T-helper 22 cell (primary cell): ENCODE data around the gene CGN.
A peak's percentile ranks its signal among the peaks of the same experiment; 100 is the strongest.

Experiments used
- DNase-seq: peaks from one replicate; pipeline ENCODE4 v3.0.0-alpha.2; 2020; ENCODE audit warnings: low read depth

CGN gene

GRCh38 chr1:151510957-151511635 is at the start of gene CGN:
Gene CGN (plus strand): TSS chr1:151511387. CDS start chr1:151518520, 7,133 bp downstream.
- DNase-seq = peak; percentile 87

- DNase-seq = no peak
These were observed 49.5 kb upstream of the CGN start for GRCh38 chr1:151461694-151462093.

DNA sequence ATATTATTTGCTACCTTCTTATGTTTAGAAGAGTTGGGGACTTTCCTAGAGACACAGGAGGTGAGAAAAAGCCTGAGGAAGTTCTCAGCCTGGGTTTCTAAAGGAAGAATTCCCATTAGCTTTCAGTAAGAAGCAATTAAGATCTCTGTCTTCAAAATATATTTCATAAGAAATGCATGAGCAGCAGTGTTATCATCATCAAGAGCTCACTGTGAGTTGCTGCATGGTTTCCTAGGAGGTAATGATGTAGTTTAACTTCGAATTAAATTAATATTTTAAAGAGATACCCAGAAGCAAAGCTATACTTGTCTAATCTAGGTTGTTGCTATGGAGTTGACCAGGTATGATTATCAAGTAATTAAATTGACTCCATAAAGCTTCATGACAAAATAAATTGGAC is 46.2 kb upstream of the CGN start:
- DNase-seq = no peak

- DNase-seq = no peak
These were observed 38.1 kb upstream of the CGN start for GRCh38 chr1:151472856-151473731.

DNA sequence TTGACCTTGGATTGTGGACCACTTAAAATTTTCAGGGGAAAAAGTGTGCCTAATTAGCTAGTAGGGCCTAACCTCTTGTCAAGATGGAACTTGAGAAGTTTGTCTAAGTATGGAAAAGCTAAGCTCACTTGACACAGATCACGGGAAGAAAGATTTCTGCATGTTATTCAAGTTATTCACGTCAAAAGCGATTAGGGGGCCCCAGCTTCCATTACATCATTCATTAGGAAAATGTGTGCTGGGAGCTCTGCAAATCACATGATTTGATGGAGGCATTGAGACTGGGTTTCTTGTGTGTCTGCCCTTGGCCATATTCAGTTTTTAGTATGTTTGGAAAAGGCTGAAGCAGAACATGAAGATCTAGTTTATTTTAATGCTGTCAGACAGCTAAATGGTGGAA is 36.4 kb upstream of the CGN start:
- no peak for DNase-seq

- no peak for DNase-seq
These were observed 36.0 kb upstream of the CGN start for GRCh38 chr1:151475175-151475574.

- no peak for DNase-seq
These were observed 35.1 kb upstream of the CGN start for GRCh38 chr1:151476083-151476482.

DNA sequence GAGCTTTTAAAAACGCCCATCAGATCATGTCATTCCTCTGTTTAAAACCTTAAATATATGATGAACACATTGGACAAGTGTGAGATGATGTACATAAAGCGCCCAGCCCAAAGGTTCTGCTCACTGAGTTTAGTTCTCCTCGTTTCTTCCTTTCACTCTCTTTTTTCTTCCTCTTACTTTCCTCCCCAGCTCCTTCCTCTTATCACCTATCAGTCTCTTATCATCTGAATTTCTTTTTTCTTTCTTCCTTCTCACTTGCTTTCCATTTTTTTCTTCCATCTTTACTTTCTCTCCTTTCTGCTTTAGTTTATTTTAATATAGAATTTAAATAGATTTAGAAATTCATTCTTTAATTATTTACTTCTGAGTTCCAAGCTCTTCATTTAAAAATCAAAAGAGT is 34.1 kb upstream of the CGN start:
- DNase-seq = no peak

- no peak for DNase-seq
These were observed 32.9 kb upstream of the CGN start for GRCh38 chr1:151478140-151478812.

GRCh38 chr1:151478923-151479322 is 32.3 kb upstream of the CGN start:
- DNase-seq = no peak

GRCh38 chr1:151479462-151479861 is 31.7 kb upstream of the CGN start:
- no peak for DNase-seq

GRCh38 chr1:151482017-151482416 is 29.2 kb upstream of the CGN start:
- DNase-seq = no peak

GRCh38 chr1:151485685-151486255 is 25.4 kb upstream of the CGN start:
- no peak for DNase-seq

- no peak for DNase-seq
These were observed 24.6 kb upstream of the CGN start for GRCh38 chr1:151486557-151486956.

DNA sequence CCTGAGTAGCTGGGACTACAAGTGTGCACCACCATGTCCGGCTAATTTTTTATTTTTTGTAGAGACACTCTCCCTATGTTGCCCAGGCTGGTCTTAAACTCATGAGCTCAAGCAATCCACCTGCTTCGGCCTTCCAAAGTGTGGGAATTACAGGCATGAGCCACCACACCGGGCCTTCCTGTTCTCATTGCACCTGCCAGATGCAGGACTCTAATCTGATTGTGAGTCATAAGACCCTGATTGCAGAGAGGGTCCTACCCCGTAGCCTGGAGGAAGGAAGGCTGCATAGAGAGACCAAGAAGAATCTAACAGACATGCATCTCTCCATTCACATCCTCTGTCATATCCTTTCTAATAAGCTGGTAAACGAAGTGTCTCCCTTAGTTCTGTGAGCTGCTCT is 19.5 kb upstream of the CGN start:
- DNase-seq = no peak

- DNase-seq = no peak
These were observed 19.1 kb upstream of the CGN start for GRCh38 chr1:151492120-151492519.

- DNase-seq = no peak
These were observed 18.1 kb upstream of the CGN start for GRCh38 chr1:151493042-151493441.

DNA sequence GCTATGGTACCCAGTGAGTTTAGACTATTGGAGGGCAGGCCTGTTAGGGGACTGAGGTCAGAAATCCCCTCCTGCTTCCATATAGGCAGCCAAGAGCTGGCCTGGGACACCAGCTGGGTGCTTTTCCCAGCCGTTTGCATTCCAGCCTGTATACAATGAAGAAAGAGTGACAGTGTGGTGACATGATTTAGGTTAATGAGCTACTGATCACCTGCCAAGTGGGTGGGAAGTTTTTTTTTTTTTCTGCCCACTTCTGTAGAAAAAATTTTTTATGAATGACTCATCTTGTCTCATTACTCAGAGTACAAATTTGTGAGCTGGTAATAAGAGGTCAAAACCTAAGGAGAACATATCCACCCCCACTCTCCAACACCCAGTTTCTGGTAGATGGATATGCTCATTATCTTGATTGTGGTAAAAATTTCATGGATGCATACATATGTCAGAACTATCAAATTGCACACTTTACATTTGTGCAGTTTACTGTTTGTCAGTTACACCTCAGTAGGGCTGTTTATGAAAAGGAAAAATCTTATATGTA is 16.4 kb upstream of the CGN start:
- DNase-seq = no peak

- DNase-seq = no peak
These were observed 15.9 kb upstream of the CGN start for GRCh38 chr1:151495316-151495715.

- DNase-seq = no peak
These were observed 11.8 kb upstream of the CGN start for GRCh38 chr1:151499365-151499764.

- no peak for DNase-seq
These were observed 11.3 kb upstream of the CGN start for GRCh38 chr1:151499930-151500329.

DNA sequence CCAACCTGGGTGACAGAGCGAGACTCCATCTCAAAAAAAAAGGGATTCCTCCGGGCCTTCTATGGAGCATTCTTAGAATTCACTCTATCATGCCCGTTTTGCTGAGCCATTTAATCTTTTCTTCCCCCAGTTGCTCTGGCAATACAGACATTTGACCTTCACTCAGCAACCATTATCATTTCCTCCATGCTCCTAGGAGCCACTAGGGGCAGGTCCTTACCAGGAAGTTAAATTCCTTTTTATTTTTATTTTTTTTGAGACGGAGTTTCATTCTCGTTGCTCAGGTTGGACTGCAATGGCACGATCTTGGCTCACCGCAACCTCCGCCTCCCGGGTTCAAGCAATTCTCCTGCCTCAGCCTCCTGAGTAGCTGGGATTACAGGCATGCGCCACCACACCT is 9.7 kb upstream of the CGN start:
- DNase-seq = no peak
